HTR-8/SVneo (cell line): ENCODE results near the gene ALS2CL.

Experiments used
- DNase-seq: peaks from one replicate; pipeline ENCODE4 v3.0.0; 2011; ENCODE audit warnings: low spot score, mixed read lengths; ENCODE audit not compliant: insufficient read length
- FAIRE-seq: peaks from 2 replicates; lab custom pipeline; 2011; peaks lifted over from hg19 to GRCh38; lab: Jason Lieb, UNC

ALS2CL gene

DNA sequence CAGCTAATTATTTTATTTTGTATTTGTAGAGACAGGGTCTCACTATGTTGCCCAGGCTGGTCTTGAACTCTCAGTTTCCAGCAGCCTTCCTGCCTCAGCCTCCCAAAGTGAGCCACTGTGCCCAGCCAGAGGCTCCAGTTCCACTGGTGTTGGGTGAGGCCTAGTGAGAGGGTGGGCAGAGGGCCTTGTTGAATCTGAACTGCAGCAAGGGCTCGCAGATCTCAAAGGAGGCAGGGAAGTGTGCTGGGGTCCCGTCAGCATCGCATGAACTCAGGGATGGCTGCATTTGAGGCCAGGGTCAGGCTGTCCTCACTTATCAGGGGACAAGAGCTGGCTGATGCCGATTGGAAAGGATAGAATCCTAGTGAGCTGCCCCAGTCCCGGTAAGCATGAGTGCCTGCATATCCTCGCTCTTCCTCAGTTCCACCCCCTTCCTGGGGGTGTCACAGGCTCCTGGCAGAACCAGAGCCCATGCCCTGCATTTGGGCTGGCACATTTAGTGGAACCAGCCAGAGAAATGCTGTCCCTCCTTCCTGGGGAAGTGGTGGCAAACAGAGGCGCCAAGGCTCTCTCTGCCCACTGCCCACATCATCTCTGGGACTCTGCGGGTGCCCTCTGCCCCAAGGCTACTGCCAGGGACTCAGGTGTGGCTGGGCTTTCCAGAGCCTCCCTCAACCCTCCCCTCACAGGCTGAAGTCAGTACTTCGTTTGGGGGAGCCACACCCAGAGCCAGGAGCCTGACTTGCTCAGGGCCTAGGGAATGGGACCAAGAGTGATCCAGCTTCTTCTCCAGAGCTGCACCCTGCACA is 24.1 kb downstream of the ALS2CL start:
- no peak for FAIRE-seq
- no peak for DNase-seq

DNA sequence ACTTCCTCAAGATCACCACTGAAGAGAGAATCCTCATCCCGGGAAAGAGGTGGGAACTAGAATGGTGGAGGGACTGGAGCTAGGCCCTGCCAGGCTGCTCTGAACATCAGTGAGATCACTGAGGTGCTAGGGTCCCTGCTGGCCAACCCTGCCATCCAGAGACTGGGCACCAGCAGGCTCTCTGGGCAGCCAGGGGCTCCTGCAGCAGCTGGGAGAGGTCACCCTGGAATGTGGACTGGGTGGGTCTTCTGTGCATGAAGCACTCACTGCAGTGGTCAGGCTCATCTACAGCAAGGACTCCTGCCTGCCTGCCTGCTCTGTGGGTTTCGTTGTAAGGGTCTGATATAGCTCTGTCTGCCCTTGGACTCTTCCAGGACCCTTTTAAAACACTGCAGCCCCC is 24.9 kb downstream of the ALS2CL start:
- no peak for DNase-seq
- FAIRE-seq: no peak

DNA sequence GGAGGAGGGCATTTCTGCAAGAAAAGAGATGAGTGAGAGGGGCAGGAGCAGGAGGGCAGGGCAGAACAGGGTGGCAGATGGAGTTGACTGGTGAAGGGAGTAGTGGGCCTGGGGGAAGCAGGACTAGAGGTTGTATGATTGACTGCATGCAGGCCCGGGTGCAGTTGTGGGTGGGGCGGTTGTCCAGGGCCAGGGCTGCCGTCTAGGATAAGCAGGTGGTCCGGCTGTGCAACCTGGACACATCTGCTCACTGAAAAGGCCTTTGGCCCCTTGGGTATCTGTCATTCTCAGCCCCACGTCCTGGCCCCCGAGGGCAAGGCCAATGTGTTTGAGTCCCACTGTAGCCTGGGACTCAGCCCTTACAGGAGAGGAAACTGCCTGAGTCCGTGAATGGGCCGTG is 25.4 kb downstream of the ALS2CL start:
- no peak for FAIRE-seq
- no peak for DNase-seq

DNA sequence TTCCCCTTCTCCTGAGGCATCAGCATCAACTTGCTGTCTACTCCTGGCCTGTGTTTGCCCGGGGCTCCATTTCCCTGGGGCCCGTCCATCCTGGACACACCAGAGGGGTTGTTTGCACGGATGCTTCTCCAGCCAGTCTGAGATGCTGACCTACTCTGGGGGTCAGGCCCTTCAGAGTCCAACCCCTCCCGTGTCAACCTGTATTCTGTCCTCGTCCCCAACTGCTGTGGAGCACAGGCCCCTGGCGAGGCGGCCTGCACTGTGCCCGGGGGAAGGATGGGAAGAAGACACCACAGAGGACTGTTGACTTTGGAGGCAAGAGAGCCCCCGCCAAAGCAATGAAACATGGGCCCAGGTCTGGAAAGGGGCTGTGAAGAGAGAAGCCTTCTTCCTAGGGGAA is 25.8 kb downstream of the ALS2CL start:
- no peak for FAIRE-seq
- DNase-seq: no peak

DNA sequence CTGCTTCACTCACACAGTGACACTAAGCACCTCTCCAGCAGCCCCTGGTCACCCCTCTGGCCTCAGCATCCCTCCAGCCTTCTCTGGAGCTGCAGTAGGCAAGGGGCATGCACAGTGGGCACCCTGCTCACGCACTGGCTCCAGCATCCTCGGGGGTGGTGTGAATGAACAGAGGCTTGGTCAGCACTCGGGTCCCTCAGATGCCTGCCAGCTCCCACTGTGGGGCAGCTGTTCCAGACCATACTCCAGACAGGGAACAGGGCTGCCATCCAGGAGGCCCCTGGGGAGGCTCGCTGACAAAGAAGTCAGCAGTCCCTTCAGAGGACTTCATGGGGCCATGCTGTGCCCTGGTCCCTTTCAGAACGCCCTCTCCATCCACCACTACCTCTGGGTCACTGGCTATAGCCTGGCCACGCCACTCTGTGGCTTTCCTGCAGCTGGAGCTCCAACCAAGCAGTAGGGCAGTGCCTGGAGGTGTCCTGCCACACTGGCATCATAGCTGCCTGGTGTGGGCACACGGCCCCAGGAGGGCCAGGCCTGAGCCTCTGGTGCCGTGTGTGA is 26.3 kb downstream of the ALS2CL start:
- FAIRE-seq: no peak

GRCh38 chr3:46666453-46666845 is 27.0 kb downstream of the ALS2CL start:
- DNase-seq (no peak), FAIRE-seq (no peak)

More for the DNA sequence above, 26.3 kb downstream of the ALS2CL start:
- no peak for DNase-seq

DNA sequence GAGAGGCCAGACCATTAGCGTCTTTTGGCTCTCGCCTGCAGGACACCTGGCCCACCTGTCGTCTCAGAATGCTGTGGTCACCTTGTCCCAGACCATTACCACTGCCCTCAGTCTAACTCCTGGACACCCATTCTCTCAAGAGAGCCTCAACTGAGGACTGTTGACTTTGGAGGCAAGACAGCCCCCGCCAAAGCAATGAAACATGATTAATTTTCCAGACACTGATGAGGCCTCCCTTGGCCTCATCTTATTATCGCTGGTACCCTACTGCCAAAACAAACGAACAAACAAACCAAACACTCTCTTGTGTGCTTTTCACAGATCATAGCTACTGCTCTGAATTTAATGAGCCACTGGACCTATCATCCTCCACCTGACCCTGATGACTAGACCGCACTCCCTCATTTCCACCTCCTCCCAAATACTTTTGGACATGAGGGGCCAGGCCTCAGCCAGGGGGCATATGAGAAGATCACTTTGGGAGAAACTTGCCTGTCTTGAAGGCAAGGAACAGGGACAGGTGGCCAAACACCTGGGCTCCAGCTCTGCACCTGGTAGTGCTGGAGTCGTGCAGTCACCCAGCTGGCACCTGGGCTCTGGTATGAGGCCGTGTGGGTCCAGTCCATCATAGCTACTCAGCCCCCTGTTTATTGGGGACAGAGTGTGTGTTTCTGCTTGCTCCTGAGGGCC is 27.6 kb downstream of the ALS2CL start:
- no peak for DNase-seq

DNA sequence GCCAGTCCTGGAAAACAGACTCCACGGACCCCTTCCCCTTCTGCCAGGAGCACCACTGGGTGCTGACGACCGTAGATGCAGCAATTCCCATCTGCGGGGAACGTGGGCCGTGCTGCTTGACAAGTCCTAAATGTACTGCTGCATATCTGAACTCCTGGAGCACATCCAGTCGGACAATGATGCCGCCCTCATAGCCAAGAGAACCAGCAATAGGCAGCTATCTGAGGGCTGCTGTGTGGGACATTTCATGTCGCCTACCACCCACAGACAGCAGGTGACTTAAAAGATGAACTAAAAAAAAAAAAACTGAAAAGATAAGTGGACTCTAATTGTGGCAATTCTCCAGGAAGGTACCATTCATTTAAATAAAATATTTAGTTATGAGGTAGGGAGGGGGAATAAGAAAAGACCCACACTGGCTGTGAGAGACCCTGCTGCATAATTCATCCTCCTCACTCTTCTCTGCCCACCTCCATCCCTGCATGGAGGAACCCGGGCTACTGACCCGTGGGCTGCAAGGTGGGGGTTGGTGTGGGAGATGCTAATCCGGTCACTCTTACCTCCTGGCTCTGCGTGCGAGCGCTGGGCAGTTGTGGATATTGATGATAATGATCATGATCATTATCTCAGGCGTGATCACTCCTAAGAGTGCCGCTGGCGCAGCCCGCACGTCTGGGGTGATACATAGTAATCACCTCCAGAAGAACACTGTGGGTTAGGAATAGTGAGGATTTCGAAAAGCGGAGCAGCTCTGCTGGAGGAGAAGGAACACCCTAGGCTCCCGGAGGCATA is 28.3 kb downstream of the ALS2CL start:
- no peak for DNase-seq
- no peak for FAIRE-seq

More for the DNA sequence above, 27.6 kb downstream of the ALS2CL start:
- no peak for FAIRE-seq

DNA sequence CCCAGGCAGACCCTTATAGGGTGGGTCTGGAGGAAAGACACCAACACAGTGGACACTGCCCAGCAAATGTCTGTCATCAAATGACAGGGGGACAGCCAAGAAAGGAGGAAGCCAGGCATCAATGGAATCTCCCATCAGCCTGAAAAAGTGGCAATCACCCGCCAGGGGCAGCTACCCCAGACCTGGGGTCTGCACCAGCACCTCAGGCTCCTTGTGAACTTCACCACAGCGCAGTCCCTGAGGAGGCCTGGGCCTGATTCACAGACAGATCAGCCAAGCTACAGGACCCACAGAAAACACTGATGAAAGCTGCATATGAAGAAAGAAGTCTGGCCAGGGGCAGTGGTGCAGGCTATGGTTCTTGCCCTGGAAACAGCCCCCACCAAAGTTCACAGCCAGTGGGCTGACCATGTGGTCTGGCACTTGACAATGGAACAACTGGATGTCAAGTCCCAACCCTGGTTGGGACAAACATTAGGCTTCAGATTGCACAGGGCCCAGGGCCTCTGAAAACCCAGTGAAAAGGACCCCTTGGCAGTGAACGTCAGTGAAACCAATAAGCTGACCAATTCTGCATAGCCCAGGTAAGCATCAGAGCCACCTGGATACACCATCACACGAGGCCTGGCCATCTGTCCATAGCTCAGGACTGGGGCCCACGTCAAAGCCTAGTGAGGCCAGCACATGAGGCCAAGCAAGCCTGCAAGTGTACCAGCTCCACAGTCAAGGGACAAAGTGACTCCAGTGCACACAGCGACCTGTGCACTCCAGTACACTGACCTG is 29.1 kb downstream of the ALS2CL start:
- no peak for FAIRE-seq
- no peak for DNase-seq

- no peak for FAIRE-seq
Observed at GRCh38 chr3:46663591-46664135, 29.8 kb downstream of the ALS2CL start.

GRCh38 chr3:46662771-46663551 is 30.5 kb downstream of the ALS2CL start:
- no peak for FAIRE-seq

More at GRCh38 chr3:46663591-46664135, 29.8 kb downstream of the ALS2CL start:
- no peak for DNase-seq

DNA sequence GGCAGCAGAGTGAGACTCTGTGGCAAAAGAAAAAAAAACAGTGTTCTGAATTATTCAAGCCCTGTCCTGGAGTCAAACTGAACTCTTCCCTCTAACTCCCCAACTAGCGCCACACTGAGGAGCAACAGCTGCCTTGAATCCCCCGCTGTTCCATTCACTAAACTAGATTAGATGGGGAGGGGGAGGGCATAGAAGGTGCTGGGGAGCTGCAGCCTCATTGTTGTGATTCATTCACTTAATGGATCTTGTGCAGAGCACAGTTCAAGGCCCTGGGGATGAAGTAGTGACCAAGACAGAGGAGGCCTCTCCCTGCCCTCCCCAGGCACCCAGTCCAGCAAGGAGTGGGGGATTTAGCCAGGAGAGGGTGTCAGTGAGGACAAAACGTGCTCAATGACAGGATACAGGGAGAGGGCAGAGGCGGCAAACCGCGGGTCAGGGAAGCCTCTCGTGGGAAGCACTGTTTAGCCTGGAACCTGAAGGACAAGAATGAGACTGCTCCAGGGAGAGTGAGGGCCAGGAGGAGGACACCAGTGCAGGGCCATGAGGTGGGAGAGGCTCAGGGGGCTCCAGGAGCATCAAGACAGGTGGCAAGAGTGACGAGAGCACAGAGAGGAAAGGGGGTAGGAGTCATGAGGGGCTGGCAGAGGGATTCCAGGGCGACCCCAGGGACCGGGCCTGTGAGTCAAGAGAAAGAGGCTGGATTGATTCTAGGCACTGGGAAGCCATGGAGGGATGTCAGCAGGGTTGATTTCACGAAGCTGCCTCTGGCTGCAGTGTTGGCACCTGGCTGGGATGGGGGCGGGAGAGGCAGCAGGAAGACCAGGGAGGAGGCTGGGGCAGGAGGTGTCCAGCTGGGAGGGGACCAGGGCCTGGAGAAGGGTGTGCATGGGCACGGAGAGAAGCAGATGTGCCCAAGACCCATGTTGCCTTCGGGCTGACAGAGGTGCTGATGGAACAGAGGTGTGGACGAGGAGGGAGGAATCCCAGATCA is 31.4 kb downstream of the ALS2CL start:
- DNase-seq (no peak), FAIRE-seq (no peak)

More at GRCh38 chr3:46662771-46663551, 30.5 kb downstream of the ALS2CL start:
- no peak for DNase-seq

GRCh38 chr3:46660543-46661523 is 32.6 kb downstream of the ALS2CL start:
- DNase-seq (no peak), FAIRE-seq (no peak)

- no peak for FAIRE-seq
- DNase-seq: no peak
Observed at GRCh38 chr3:46660003-46660402, 33.5 kb downstream of the ALS2CL start.

- DNase-seq: no peak
Observed at GRCh38 chr3:46659285-46659684, 34.2 kb downstream of the ALS2CL start.

DNA sequence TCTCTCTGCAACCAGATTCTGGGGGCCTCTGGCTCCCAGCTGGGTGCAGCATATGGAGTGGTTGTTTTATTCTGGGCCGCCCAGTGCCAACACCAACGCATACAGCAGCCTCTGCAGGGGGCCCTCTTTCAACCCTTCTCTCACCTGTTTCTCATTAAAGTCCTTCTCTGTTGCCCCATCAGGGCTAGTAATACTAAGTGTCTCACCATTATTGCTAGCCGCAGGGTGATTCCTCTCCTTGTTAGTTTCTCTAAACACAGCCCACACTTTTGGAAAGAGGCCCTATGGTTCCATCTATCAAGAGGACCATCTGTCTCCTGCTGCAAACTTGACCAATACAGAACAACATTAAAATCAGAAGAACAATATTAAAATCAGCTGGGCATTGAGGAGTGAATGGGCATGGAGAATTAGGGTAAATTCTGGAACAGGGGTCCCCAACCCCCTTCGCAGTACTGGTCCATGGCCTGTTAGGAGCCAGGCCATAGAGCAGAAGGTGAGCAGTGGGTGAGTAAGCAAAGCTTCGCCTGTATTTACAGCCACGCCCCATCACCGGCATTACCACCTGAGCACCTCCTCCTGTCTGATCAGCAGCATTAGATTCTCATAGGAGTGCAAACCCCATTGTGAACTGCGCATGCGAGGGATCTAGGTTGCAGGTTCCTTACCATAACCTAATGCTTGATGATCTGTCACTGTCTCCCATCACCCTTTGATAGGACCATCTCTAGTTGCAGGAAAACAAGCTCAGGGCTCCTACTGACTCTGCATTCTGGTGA is 36.5 kb downstream of the ALS2CL start:
- DNase-seq (no peak), FAIRE-seq (no peak)

More at GRCh38 chr3:46659285-46659684, 34.2 kb downstream of the ALS2CL start:
- no peak for FAIRE-seq
